BLaER1 treated with 17β-estradiol and CSF1 and Interleukin-3, amounts not matched to agents 10 nM and 100 nM (cell line): ENCODE measurements around the gene ARMC9.
"Not testable (repeated sequence)": the region's sequence is repeated elsewhere in the genome, so short reads cannot be mapped to it uniquely, and the experiment has no call there.

Source experiments
- H3K27ac ChIP-seq, 11 experiments: shearing (Covaris generic); formaldehyde crosslinking; 2 replicates each; pipeline ENCODE4 v1.8.1; 2022
- H3K27me3 ChIP-seq, 11 experiments: shearing (Covaris generic); formaldehyde crosslinking; 2 replicates each; pipeline ENCODE4 v1.8.1; 2022
- H3K36me3 ChIP-seq, 11 experiments: shearing (Covaris generic); formaldehyde crosslinking; 2 replicates each; pipeline ENCODE4 v1.8.1; 2022
- H3K4me1 ChIP-seq, 10 experiments: shearing (Covaris generic); formaldehyde crosslinking; 2 replicates each; pipeline ENCODE4 v1.8.1; 2022
- H3K4me2 ChIP-seq, 11 experiments: shearing (Covaris generic); formaldehyde crosslinking; 2 replicates each; pipeline ENCODE4 v1.8.1; 2022
- H3K4me3 ChIP-seq, 10 experiments: shearing (Covaris generic); formaldehyde crosslinking; 2 replicates each; pipeline ENCODE4 v1.8.1; 2022
- H3K9ac ChIP-seq, 11 experiments: shearing (Covaris generic); formaldehyde crosslinking; 2 replicates each; pipeline ENCODE4 v1.8.1; 2022
- H3K9me3 ChIP-seq, 11 experiments: shearing (Covaris generic); formaldehyde crosslinking; replicated peaks in 1 of 11; 2 replicates each; pipeline ENCODE4 v1.8.1; 2022
- H4K20me1 ChIP-seq, 11 experiments: shearing (Covaris generic); formaldehyde crosslinking; 2 replicates each; pipeline ENCODE4 v1.8.1; 2022
- Cebpa-rat ChIP-seq, 11 experiments: shearing (Covaris generic); IDR thresholded peaks; 2 replicates each; pipeline ENCODE4 v1.8.1; 2022

The ARMC9 gene

DNA sequence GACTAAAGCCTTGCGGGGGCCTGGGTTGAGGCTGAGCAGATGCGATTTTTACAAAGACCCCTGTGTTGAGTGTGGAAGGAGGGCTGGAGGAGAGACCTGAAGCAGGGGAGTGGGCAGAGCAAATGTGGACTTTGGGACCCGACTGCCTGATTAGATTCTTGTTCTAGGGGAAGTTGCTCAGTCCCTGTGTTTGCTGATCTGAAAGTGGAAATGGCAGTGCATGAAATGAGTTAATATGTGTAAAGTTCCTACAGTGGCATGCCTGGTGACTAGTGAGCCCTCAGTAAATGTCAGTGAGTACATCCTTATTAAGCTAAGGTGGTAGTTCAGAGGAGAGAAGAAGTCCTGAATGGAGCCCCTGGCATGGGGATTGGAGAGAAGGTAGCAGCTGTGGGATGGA is 52.3 kb downstream of the ARMC9 start:
- H3K9ac ChIP-seq, result no peak overlapping the region
- H4K20me1 ChIP-seq, result no peaks in the 10 kb centered on the region
- H3K27me3 ChIP-seq, result no peaks in the 10 kb centered on the region
- peaks cover 5 to 31% (median 9%) of the 10 kb centered on the region in 10 experiments; a peak in 16 of 20 replicates for H3K4me1 ChIP-seq
- H3K4me2 ChIP-seq, result peak overlapping the region in 10 of 11 experiments; percentile 6 to 62 (median 43); a peak in 16 of 22 replicates
- no peak overlapping the region for H3K4me3 ChIP-seq
- no peaks in the 10 kb centered on the region; a peak in 1 of 22 replicates for H3K36me3 ChIP-seq
- H3K9me3 ChIP-seq, result no peaks in the 10 kb centered on the region
- H3K27ac ChIP-seq, result no peak overlapping the region
- TF ChIP-seq Cebpa-rat (IDR thresholded peaks at IDR 0.05), result no peak

DNA sequence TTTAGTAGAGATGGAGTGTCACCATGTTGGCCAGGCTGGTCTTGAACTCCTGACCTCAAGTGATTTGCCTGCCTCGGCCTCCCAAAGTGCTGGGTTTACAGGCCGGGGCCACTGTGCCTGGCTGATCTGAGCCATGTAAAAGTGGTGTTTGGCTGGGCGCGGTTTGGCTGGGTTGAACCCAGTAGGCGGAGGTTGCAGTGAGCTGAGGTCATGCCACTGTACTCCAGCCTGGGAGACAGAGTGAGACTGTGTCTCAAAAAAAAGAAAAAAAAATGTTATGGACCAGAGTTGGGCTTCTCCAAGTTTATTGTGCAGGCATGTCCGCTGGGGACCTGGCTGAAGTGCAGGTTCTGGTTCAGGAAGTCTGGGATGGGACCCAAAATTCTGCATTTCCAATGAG is 54.9 kb downstream of the ARMC9 start:
- H3K27ac ChIP-seq, H3K9me3 ChIP-seq, H4K20me1 ChIP-seq, H3K27me3 ChIP-seq, H3K9ac ChIP-seq, H3K4me3 ChIP-seq, H3K4me2 ChIP-seq, H3K36me3 ChIP-seq: not testable (repeated sequence)
- H3K4me1 ChIP-seq, result peaks cover 5 to 16% (median 11%) of the 10 kb centered on the region in 10 experiments; a peak in 17 of 20 replicates

DNA sequence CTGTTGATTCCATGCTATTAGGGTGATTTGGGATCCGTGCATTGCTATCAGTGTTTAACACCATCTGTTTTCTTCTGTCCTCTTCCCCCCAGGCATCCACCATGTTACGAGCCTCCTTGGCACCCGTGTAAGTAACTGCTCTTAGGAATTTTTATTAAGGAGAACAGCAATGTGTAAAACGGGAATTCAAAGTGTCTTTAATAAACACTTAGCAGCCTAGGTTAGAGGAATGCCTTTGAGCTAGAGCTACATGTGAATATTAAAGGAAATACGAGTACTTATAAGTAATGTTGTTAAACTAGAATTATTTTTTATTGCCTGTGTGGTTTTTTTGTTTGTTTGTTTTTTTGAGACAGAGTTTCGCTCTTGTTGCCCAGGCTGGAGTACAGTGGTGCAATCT is 58.1 kb downstream of the ARMC9 start:
- H3K27me3 ChIP-seq, result no peaks in the 10 kb centered on the region
- peaks cover 14 to 32% (median 20%) of the 10 kb centered on the region in 10 experiments for H3K4me1 ChIP-seq
- H3K4me3 ChIP-seq, result no peak overlapping the region
- no peaks in the 10 kb centered on the region for H3K9me3 ChIP-seq
- no peaks in the 10 kb centered on the region; a peak in 1 of 22 replicates for H3K36me3 ChIP-seq
- no peak overlapping the region for H3K4me2 ChIP-seq
- no peaks in the 10 kb centered on the region for H4K20me1 ChIP-seq
- H3K27ac ChIP-seq, result no peak overlapping the region
- no peak overlapping the region for H3K9ac ChIP-seq
- no peak for TF ChIP-seq Cebpa-rat (IDR thresholded peaks at IDR 0.05)

DNA sequence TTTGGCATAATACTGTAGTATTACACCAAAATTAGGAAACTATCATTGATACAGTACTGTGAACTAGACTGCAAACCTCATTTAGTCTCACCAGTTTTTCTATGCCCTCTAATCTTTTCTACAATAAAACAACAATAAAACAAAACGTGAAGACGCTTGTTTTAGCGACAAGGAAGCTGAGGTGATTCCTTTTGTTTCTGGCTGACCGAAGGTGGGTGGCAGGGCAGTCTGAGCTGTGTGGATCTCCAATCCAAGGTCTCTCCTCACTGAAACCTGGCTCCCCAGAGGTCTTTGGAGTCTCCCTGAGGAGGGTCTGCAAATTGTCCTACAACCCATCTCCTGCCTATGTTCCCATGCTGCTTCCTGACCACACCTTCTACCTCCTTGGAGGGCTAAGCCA is 59.3 kb downstream of the ARMC9 start:
- no peak overlapping the region for H3K27ac ChIP-seq
- no peak overlapping the region for H3K4me3 ChIP-seq
- TF ChIP-seq Cebpa-rat (IDR thresholded peaks at IDR 0.05), result no peak
- H3K4me2 ChIP-seq, result peak overlapping the region in 2 of 11 experiments; percentile 73 to 75; a peak in 1 of 22 replicates
- H3K27me3 ChIP-seq, result no peaks in the 10 kb centered on the region
- H3K4me1 ChIP-seq, result peaks cover 14 to 33% (median 20%) of the 10 kb centered on the region in 10 experiments
- no peak overlapping the region for H3K9ac ChIP-seq
- no peaks in the 10 kb centered on the region for H4K20me1 ChIP-seq
- H3K9me3 ChIP-seq, result no peaks in the 10 kb centered on the region
- peaks cover 0 to 1% (median 0%) of the 10 kb centered on the region in 11 experiments; a peak in 1 of 22 replicates for H3K36me3 ChIP-seq

DNA sequence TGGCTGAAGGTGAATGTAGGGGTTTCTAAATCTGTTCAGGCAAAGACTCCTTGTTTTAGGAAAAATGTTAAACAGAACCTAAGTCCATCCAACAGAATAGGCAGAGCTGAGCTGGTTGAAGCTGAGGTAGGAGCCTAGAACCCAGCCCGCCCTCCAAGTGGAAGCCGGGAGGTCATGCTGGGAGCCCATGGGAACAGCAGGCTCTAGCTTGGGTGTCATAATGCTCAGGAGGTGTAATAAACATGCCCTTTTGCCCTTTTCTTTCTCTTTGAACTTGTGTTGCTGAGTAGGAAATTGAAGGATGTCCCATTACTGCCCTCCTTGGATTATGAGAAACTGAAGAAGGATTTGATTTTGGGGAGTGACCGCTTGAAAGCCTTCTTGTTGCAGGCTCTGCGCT is 60.3 kb downstream of the ARMC9 start:
- Histone ChIP-seq H3K9me3 (no peaks in the 10 kb centered on the region), H3K27me3 (no peaks in the 10 kb centered on the region), H3K36me3 (peaks cover 0 to 5% (median 0%) of the 10 kb centered on the region in 11 experiments; a peak in 1 of 22 replicates), H4K20me1 (no peaks in the 10 kb centered on the region), H3K9ac (no peak overlapping the region), H3K4me3 (no peak overlapping the region), H3K4me2 (peak overlapping the region; percentile 21 to 84 (median 70)), H3K27ac (peak overlapping the region in 1 of 11 experiments; percentile 31; a peak in 2 of 22 replicates), H3K4me1 (peaks cover 14 to 33% (median 20%) of the 10 kb centered on the region in 10 experiments)
- no peak for TF ChIP-seq Cebpa-rat (IDR thresholded peaks at IDR 0.05)

DNA sequence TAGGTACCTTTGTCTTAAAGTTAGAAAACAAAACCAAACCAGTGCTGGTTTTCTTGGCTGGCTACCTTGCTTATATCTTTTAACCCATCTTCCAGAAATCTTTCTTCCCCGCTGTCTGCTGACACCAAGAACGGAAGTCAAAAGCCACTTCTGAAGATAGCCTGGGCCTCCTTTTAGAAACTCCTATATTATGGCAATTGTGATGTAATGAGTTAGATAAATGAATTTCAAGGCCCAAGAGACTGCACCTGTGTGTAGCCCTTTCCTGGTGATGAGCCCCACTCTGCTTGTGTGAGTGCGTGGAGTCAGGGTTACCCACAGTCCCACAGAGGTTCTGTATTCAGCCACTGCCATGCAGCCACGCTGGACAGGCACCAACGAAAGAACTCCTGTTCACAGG is 60.7 kb downstream of the ARMC9 start:
- Histone ChIP-seq H3K27ac (peak overlapping the region in 1 of 11 experiments; percentile 31; a peak in 3 of 22 replicates), H3K4me1 (peaks cover 14 to 33% (median 20%) of the 10 kb centered on the region in 10 experiments), H3K9me3 (no peaks in the 10 kb centered on the region), H3K36me3 (peaks cover 0 to 5% (median 0%) of the 10 kb centered on the region in 11 experiments; a peak in 1 of 22 replicates), H3K4me3 (no peak overlapping the region), H3K9ac (no peak overlapping the region), H3K27me3 (no peaks in the 10 kb centered on the region), H3K4me2 (peak overlapping the region; percentile 21 to 84 (median 70)), H4K20me1 (no peaks in the 10 kb centered on the region)
- TF ChIP-seq Cebpa-rat (IDR thresholded peaks at IDR 0.05), result no peak

DNA sequence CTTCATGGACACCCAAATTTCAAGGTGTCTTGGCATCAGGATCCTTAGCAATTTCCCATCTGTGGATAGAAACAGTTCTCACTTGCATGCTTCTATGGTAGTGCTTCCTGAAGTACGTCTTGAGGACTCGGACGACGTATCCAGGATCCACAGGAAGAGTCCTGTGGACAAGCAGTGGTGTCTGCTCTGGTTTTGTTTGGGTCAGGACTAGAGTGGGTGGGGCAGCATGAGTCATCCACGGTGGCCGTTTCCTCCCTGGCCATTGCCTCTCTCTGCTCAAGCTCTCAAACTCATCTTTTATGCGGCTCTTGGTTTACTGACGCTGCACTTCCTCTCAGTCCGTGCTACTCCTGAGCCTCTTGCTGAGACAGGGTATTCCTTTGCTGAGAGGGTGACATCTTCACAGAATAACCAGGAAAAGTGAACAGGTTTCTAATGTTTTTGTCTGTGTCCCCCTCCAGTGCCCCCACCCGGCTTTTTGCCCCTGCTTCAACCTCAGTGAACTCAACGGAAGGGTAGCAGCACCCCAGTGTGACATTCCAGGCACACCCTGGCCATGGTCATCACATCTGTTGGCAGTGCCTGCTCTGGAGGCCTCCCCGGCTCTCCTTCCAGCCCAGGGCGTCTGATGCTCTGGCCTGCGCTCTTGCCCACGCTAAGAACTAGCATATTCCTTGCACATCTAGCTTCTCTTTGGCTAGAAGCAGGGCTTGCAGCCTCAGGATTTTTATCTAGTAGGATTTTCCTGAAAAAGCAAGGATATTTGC is 62.2 kb downstream of the ARMC9 start:
- Histone ChIP-seq H3K27ac (no peak overlapping the region), H3K36me3 (0 out of 22 replicates have a peak, but pooled peaks cover 0 to 5% (median 0%) of the 10 kb centered on the region in 11 experiments)

DNA sequence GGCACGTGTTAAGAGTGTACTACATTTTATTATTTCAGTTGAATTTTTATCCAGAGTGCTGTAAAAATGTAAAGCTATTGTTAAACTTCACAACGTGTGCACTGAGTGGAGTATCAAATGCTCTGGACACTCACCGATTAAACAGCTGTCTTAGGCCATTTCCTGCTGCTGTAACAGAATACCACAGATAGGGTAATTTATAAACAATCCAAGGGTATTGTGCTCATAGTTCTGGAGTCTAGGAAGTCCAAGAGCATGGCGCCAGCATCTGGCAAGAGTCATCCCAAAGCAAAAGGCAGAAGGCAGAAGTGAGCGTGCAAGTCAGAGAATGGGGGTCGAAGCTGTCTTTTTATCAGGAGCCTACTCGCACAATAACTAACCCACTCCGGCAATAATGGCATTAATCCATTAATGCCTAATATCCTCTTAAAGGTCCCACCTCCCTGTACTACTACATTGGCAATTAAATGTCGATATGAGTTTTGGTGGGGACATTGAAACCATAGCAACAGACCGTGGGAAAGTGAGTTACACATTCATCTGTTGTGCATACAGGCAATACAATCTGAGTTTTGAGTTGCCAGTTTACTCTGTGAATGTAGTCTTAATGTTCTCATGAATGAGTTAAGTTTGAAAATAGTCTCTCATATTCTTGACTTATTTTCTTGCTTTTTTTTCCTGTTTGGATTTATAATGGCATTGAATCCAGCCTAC is 64.8 kb downstream of the ARMC9 start:
- Histone ChIP-seq H3K27me3 (no peaks in the 10 kb centered on the region), H3K27ac (no peak overlapping the region), H3K4me2 (no peak overlapping the region), H3K36me3 (0 out of 22 replicates have a peak, but pooled peaks cover 0 to 5% (median 0%) of the 10 kb centered on the region in 11 experiments), H3K4me1 (peaks cover 14 to 48% (median 16%) of the 10 kb centered on the region in 10 experiments), H4K20me1 (no peaks in the 10 kb centered on the region), H3K4me3 (no peak overlapping the region), H3K9me3 (no peaks in the 10 kb centered on the region), H3K9ac (no peak overlapping the region)
- TF ChIP-seq Cebpa-rat (IDR thresholded peaks at IDR 0.05), result no peak

More for the DNA sequence above, 62.2 kb downstream of the ARMC9 start:
- Histone ChIP-seq H3K27me3 (no peaks in the 10 kb centered on the region), H3K4me3 (no peak overlapping the region), H3K9ac (no peak overlapping the region), H3K9me3 (no peaks in the 10 kb centered on the region), H3K4me1 (peaks cover 14 to 34% (median 20%) of the 10 kb centered on the region in 10 experiments), H4K20me1 (no peaks in the 10 kb centered on the region), H3K4me2 (peak overlapping the region in 3 of 11 experiments; percentile 62 to 84 (median 79); a peak in 6 of 22 replicates)
- no peak for TF ChIP-seq Cebpa-rat (IDR thresholded peaks at IDR 0.05)
